Measurements from ENCODE around the gene CDH2.

GRCh38 chr18:28099237-28099636 lies 77.7 kb downstream of the CDH2 start:
- TF ChIP-seq EZH2 (IDR thresholded peaks at IDR 0.05): no peak
- TF ChIP-seq POLR2AphosphoS5 (IDR thresholded peaks at IDR 0.05; ENCODE audit: borderline replicate concordance, low read depth, low read length): no peak
- TF ChIP-seq FOXP2 (optimal IDR thresholded peaks at IDR 0.05; ENCODE audit: control extremely low read depth, extremely low read length, insufficient read depth): no peak

Measured in SK-N-MC (cell line).